Activated CD8-positive, alpha-beta T cell treated with anti-CD3 and anti-CD28 coated beads, Interleukin-2, amount 10 ng/mL, durations not matched to agents 7 days and 5 days (primary cell): Measurements from ENCODE around the gene KLF11. TPM values are rescaled to one million over a fixed set of nuclear protein-coding genes. Genes with fewer than 3 reads are reported as not detected.
"Not testable (repeated sequence)": the region's sequence is repeated elsewhere in the genome, so short reads cannot be mapped to it uniquely, and the experiment has no call there.

Source experiments
- ATAC-seq: fragments of 150-1000 bp; cut with Tn5 transposase; one replicate; pipeline ENCODE4 v1.10.0; 2021; ENCODE audit warnings: moderate library complexity
- CTCF ChIA-PET: fragments of 350-600 bp; sonication (Branson Sonifier 250); formaldehyde crosslinking; loops from one replicate; lab custom pipeline; 2021; ENCODE audit warnings: antibody characterized with exemption; lab: Charles Lee
- POLR2A ChIA-PET: fragments of 350-600 bp; sonication (Branson Sonifier 250); formaldehyde crosslinking; loops from one replicate; lab custom pipeline; 2021; ENCODE audit warnings: antibody characterized with exemption; lab: Charles Lee
- DNase-seq: peaks from one replicate; pipeline ENCODE4 v3.0.0-alpha.2; 2020
- H3K27ac Mint-ChIP-seq: one replicate; pipeline ENCODE4 v1.8.0; 2021; ENCODE audit warnings: mild to moderate bottlenecking, mixed read lengths
- H3K27me3 Mint-ChIP-seq: one replicate; pipeline ENCODE4 v1.8.0; 2021; ENCODE audit warnings: low read depth, mixed read lengths
- H3K36me3 Mint-ChIP-seq: one replicate; pipeline ENCODE4 v1.8.0; 2021; ENCODE audit warnings: low read depth, mixed read lengths
- H3K4me1 Mint-ChIP-seq: one replicate; pipeline ENCODE4 v1.8.0; 2021; ENCODE audit warnings: low read depth, mixed read lengths
- H3K4me3 Mint-ChIP-seq: one replicate; pipeline ENCODE4 v1.8.0; 2021; ENCODE audit warnings: mild to moderate bottlenecking, mixed read lengths
- H3K9me3 Mint-ChIP-seq: one replicate; pipeline ENCODE4 v1.8.0; 2022; ENCODE audit warnings: mixed read lengths; ENCODE audit not compliant: insufficient read depth
- total RNA-seq, 2 experiments: library from RNA; stranded (reverse); gene quantifications; one replicate each; pipeline ENCODE4 v1.2.3, GENCODE V29; 2021

The KLF11 gene
- total RNA-seq, 2 experiments from 2014 or later: 6.8 to 9.2 TPM

- H3K4me3 Mint-ChIP-seq, ATAC-seq, DNase-seq, H3K9me3 Mint-ChIP-seq, H3K36me3 Mint-ChIP-seq, POLR2A ChIA-PET, H3K27ac Mint-ChIP-seq: not testable (repeated sequence)
- CTCF ChIA-PET: interaction anchor here (0.8 to 8.8 kb wide), 11 partner anchors 9 to 343 kb away, joined by 3 to 94 read pairs (median 4); no protein-coding TSS in a partner anchor
- peaks cover 13% of the 10 kb centered on the region for H3K4me1 Mint-ChIP-seq
- H3K27me3 Mint-ChIP-seq: peaks cover 58% of the 10 kb centered on the region
Measured at GRCh38 chr2:10091889-10092244, 48.5 kb downstream of the KLF11 start.

- Mint-ChIP-seq H3K36me3 (peaks cover 5% of the 10 kb centered on the region), H3K4me3 (no peak overlapping the region), H3K4me1 (peaks cover 16% of the 10 kb centered on the region), H3K9me3 (peaks cover 7% of the 10 kb centered on the region), H3K27me3 (peaks cover 52% of the 10 kb centered on the region), H3K27ac (no peak overlapping the region)
- POLR2A ChIA-PET: interaction anchor here (0.6 to 1.3 kb wide), 2 partner anchors 24 to 32 kb away, joined by 3 to 4 read pairs; no protein-coding TSS in a partner anchor
- DNase-seq (no peak), ATAC-seq (no peak)
- CTCF ChIA-PET: interaction anchor here (1.0 to 4.9 kb wide), 7 partner anchors 9 to 65 kb away, joined by 4 to 109 read pairs (median 5); partner anchors contain the start of gene CYS1
Measured at GRCh38 chr2:10094271-10094814, 51.0 kb downstream of the KLF11 start.

GRCh38 chr2:10095175-10095574 is 51.8 kb downstream of the KLF11 start:
- DNase-seq: no peak
- Mint-ChIP-seq H3K4me3 (no peak overlapping the region), H3K36me3 (peaks cover 5% of the 10 kb centered on the region), H3K27me3 (peaks cover 44% of the 10 kb centered on the region), H3K9me3 (peaks cover 7% of the 10 kb centered on the region), H3K4me1 (peaks cover 16% of the 10 kb centered on the region), H3K27ac (no peak overlapping the region)
- POLR2A ChIA-PET: interaction anchor here (0.6 to 1.3 kb wide), 2 partner anchors 23 to 31 kb away, joined by 3 to 4 read pairs; no protein-coding TSS in a partner anchor
- no peak for ATAC-seq
- CTCF ChIA-PET: interaction anchor here (1.0 to 4.9 kb wide), 8 partner anchors 9 to 66 kb away, joined by 4 to 109 read pairs (median 5); partner anchors contain the start of gene CYS1

- Mint-ChIP-seq H3K27ac (no peak overlapping the region), H3K36me3 (peaks cover 5% of the 10 kb centered on the region), H3K27me3 (peaks cover 44% of the 10 kb centered on the region), H3K9me3 (peaks cover 7% of the 10 kb centered on the region), H3K4me3 (no peak overlapping the region), H3K4me1 (peaks cover 12% of the 10 kb centered on the region)
- no peak for DNase-seq
- POLR2A ChIA-PET: no interaction called here
- no peak for ATAC-seq
- CTCF ChIA-PET: interaction anchor here (0.7 to 4.9 kb wide), 29 partner anchors 8 to 442 kb away, joined by 3 to 109 read pairs (median 4); partner anchors contain the start of gene CYS1
Measured at GRCh38 chr2:10096641-10097040, 53.3 kb downstream of the KLF11 start.

GRCh38 chr2:10097352-10098148 is 54.2 kb downstream of the KLF11 start:
- H3K27ac Mint-ChIP-seq: no peak overlapping the region
- POLR2A ChIA-PET: no interaction called here
- CTCF ChIA-PET: interaction anchor here (0.7 to 4.9 kb wide), 29 partner anchors 9 to 442 kb away, joined by 3 to 109 read pairs (median 4); partner anchors contain the start of gene CYS1
- ATAC-seq (peak; percentile 91), DNase-seq (peak; percentile 44)
- no peaks in the 10 kb centered on the region for H3K36me3 Mint-ChIP-seq
- peaks cover 40% of the 10 kb centered on the region for H3K27me3 Mint-ChIP-seq
- peaks cover under 1% of the 10 kb centered on the region for H3K9me3 Mint-ChIP-seq
- peaks cover 4% of the 10 kb centered on the region for H3K4me1 Mint-ChIP-seq
- no peak overlapping the region for H3K4me3 Mint-ChIP-seq

- CTCF ChIA-PET: interaction anchor here (0.6 to 2.1 kb wide), 3 partner anchors 9 to 572 kb away, joined by 3 to 19 read pairs (median 4); no protein-coding TSS in a partner anchor
- POLR2A ChIA-PET: interaction anchor here (1.1 kb wide), 1 partner anchor 16 kb away, joined by 3 read pairs; no protein-coding TSS in a partner anchor
- Mint-ChIP-seq H3K36me3 (no peaks in the 10 kb centered on the region), H3K4me1 (peaks cover 3% of the 10 kb centered on the region), H3K27me3 (peaks cover 20% of the 10 kb centered on the region), H3K9me3 (no peaks in the 10 kb centered on the region), H3K4me3 (no peak overlapping the region), H3K27ac (no peak overlapping the region)
- DNase-seq (no peak), ATAC-seq (no peak)
Measured at GRCh38 chr2:10101491-10101890, 58.1 kb downstream of the KLF11 start.

GRCh38 chr2:10103179-10103578 is 59.8 kb downstream of the KLF11 start:
- no peaks in the 10 kb centered on the region for H3K4me1 Mint-ChIP-seq
- POLR2A ChIA-PET: no interaction called here
- ATAC-seq (no peak), DNase-seq (no peak)
- CTCF ChIA-PET: interaction anchor here (1.7 kb wide), 1 partner anchor 8 kb away, joined by 5 read pairs; no protein-coding TSS in a partner anchor
- peaks cover 8% of the 10 kb centered on the region for H3K36me3 Mint-ChIP-seq
- no peaks in the 10 kb centered on the region for H3K9me3 Mint-ChIP-seq
- H3K27ac Mint-ChIP-seq: no peak overlapping the region
- peaks cover 16% of the 10 kb centered on the region for H3K27me3 Mint-ChIP-seq
- H3K4me3 Mint-ChIP-seq: no peak overlapping the region

Other genes starting within 250 kb of the KLF11 start
- 10 to 100 TPM; 33.0 to 35.6 TPM for gene TAF1B, start 200.1 kb upstream of the KLF11 start, total RNA-seq
- under 1 TPM; 0.55 to 0.57 TPM for gene GRHL1, start 91.9 kb upstream of the KLF11 start, total RNA-seq
- gene CYS1, start 36.9 kb downstream of the KLF11 start, total RNA-seq: 1 to 10 TPM in 1 of 2 experiments, under 1 TPM in 1; 0.50 to 1.1 TPM
- 100 to 1,000 TPM; 571 to 604 TPM for gene RRM2, start 79.2 kb downstream of the KLF11 start, total RNA-seq